ENCODE data around the gene GPBP1L1.
"Not testable (repeated sequence)": the region's sequence is repeated elsewhere in the genome, so short reads cannot be mapped to it uniquely, and the experiment has no call there.

GPBP1L1 gene

GRCh38 chr1:45713711-45714110 lies 27.4 kb upstream of the GPBP1L1 start:
- no peaks in the 10 kb centered on the region for H3K27me3 ChIP-seq (ENCODE audit: control insufficient read depth in 2 of 2, insufficient read depth in 2 of 2, low read length in 2 of 2)
- no peak overlapping the region for H3K9ac ChIP-seq (ENCODE audit: low read depth in 1 of 2, low read length in 2 of 2)
- no peaks in the 10 kb centered on the region for H3K4me1 ChIP-seq (ENCODE audit: control insufficient read depth in 2 of 2, insufficient read depth in 2 of 2, low read length in 2 of 2)
- H3K27ac ChIP-seq (ENCODE audit: low read depth in 2 of 2, low read length in 2 of 2), result no peak overlapping the region
- H3K36me3 ChIP-seq (ENCODE audit: control insufficient read depth in 2 of 2, insufficient read depth in 2 of 2, low read length in 2 of 2), result peaks cover 7 to 18% of the 10 kb centered on the region in 2 donors
- H3K9me3 ChIP-seq (ENCODE audit: control insufficient read depth in 2 of 2, low read length in 2 of 2), result no peaks in the 10 kb centered on the region
- no peak overlapping the region for H3K4me3 ChIP-seq (ENCODE audit: low read length in 2 of 2)

GRCh38 chr1:45704637-45705036 lies 18.3 kb upstream of the GPBP1L1 start:
- no peak overlapping the region for H3K4me3 ChIP-seq (ENCODE audit: low read length in 2 of 2)
- H3K4me1 ChIP-seq (ENCODE audit: control insufficient read depth in 2 of 2, insufficient read depth in 2 of 2, low read length in 2 of 2), result no peaks in the 10 kb centered on the region
- no peak overlapping the region for H3K9ac ChIP-seq (ENCODE audit: low read depth in 1 of 2, low read length in 2 of 2)
- H3K27me3 ChIP-seq (ENCODE audit: control insufficient read depth in 2 of 2, insufficient read depth in 2 of 2, low read length in 2 of 2), result no peaks in the 10 kb centered on the region
- H3K9me3 ChIP-seq (ENCODE audit: control insufficient read depth in 2 of 2, low read length in 2 of 2), result no peaks in the 10 kb centered on the region
- H3K27ac ChIP-seq (ENCODE audit: low read depth in 2 of 2, low read length in 2 of 2), result no peak overlapping the region
- peaks cover 0 to 4% of the 10 kb centered on the region in 2 donors for H3K36me3 ChIP-seq (ENCODE audit: control insufficient read depth in 2 of 2, insufficient read depth in 2 of 2, low read length in 2 of 2)

GRCh38 chr1:45694823-45695222 lies 8.5 kb upstream of the GPBP1L1 start:
- Histone ChIP-seq H3K27ac (ENCODE audit: low read depth in 2 of 2, low read length in 2 of 2) (no peak overlapping the region), H3K9me3 (ENCODE audit: control insufficient read depth in 2 of 2, low read length in 2 of 2) (no peaks in the 10 kb centered on the region), H3K27me3 (ENCODE audit: control insufficient read depth in 2 of 2, insufficient read depth in 2 of 2, low read length in 2 of 2) (no peaks in the 10 kb centered on the region), H3K9ac (ENCODE audit: low read depth in 1 of 2, low read length in 2 of 2) (no peak overlapping the region), H3K36me3 (ENCODE audit: control insufficient read depth in 2 of 2, insufficient read depth in 2 of 2, low read length in 2 of 2) (peaks cover 28 to 49% of the 10 kb centered on the region in 2 donors), H3K4me1 (ENCODE audit: control insufficient read depth in 2 of 2, insufficient read depth in 2 of 2, low read length in 2 of 2) (no peaks in the 10 kb centered on the region), H3K4me3 (ENCODE audit: low read length in 2 of 2) (no peak overlapping the region)

- H3K4me1 ChIP-seq (ENCODE audit: control insufficient read depth in 2 of 2, insufficient read depth in 2 of 2, low read length in 2 of 2); H3K27ac ChIP-seq (ENCODE audit: low read depth in 2 of 2, low read length in 2 of 2); H3K9ac ChIP-seq (ENCODE audit: low read depth in 1 of 2, low read length in 2 of 2); H3K4me3 ChIP-seq (ENCODE audit: low read length in 2 of 2); H3K9me3 ChIP-seq (ENCODE audit: control insufficient read depth in 2 of 2, low read length in 2 of 2); H3K27me3 ChIP-seq (ENCODE audit: control insufficient read depth in 2 of 2, insufficient read depth in 2 of 2, low read length in 2 of 2): not testable (repeated sequence)
- peaks cover 28 to 48% of the 10 kb centered on the region in 2 donors for H3K36me3 ChIP-seq (ENCODE audit: control insufficient read depth in 2 of 2, insufficient read depth in 2 of 2, low read length in 2 of 2)
These were observed 7.5 kb upstream of the GPBP1L1 start for GRCh38 chr1:45693811-45694210.

GRCh38 chr1:45687754-45688740 lies 1.7 kb upstream of the GPBP1L1 start, which contains the start of gene TMEM69:
Gene TMEM69 (plus strand): TSS chr1:45688181. CDS start chr1:45691069, 2,888 bp downstream.
- H3K4me3 ChIP-seq (ENCODE audit: low read length in 2 of 2), result peak within 1 kb of the TSS; percentile 97 to 98
- H3K9ac ChIP-seq (ENCODE audit: low read depth in 1 of 2, low read length in 2 of 2), result peak within 1 kb of the TSS; percentile 99 to 100
- H3K27ac ChIP-seq (ENCODE audit: low read depth in 2 of 2, low read length in 2 of 2), result peak within 1 kb of the TSS; percentile 100
- H3K36me3 ChIP-seq (ENCODE audit: control insufficient read depth in 2 of 2, insufficient read depth in 2 of 2, low read length in 2 of 2), result peaks cover 4 to 22% of the 10 kb centered on the region in 2 donors
- peaks cover 18 to 20% of the 10 kb centered on the region in 2 donors for H3K4me1 ChIP-seq (ENCODE audit: control insufficient read depth in 2 of 2, insufficient read depth in 2 of 2, low read length in 2 of 2)
- no peaks in the 10 kb centered on the region for H3K9me3 ChIP-seq (ENCODE audit: control insufficient read depth in 2 of 2, low read length in 2 of 2)
- H3K27me3 ChIP-seq (ENCODE audit: control insufficient read depth in 2 of 2, insufficient read depth in 2 of 2, low read length in 2 of 2), result no peaks in the 10 kb centered on the region

GRCh38 chr1:45687014-45687753 lies 851 bp upstream of the GPBP1L1 start:
- Histone ChIP-seq H3K36me3 (ENCODE audit: control insufficient read depth in 2 of 2, insufficient read depth in 2 of 2, low read length in 2 of 2) (peaks cover 0 to 13% of the 10 kb centered on the region in 2 donors), H3K4me1 (ENCODE audit: control insufficient read depth in 2 of 2, insufficient read depth in 2 of 2, low read length in 2 of 2) (peaks cover 26% of the 10 kb centered on the region in 2 donors), H3K27me3 (ENCODE audit: control insufficient read depth in 2 of 2, insufficient read depth in 2 of 2, low read length in 2 of 2) (no peaks in the 10 kb centered on the region)

GRCh38 chr1:45686015-45686287 lies 382 bp downstream of the GPBP1L1 start:
- H3K36me3 ChIP-seq (ENCODE audit: control insufficient read depth in 2 of 2, insufficient read depth in 2 of 2, low read length in 2 of 2), result peaks cover 0 to 5% of the 10 kb centered on the region in 2 donors
- H3K27ac ChIP-seq (ENCODE audit: low read depth in 2 of 2, low read length in 2 of 2), result peak overlapping the region; percentile 100
- H3K27me3 ChIP-seq (ENCODE audit: control insufficient read depth in 2 of 2, insufficient read depth in 2 of 2, low read length in 2 of 2), result no peaks in the 10 kb centered on the region
- H3K9ac ChIP-seq (ENCODE audit: low read depth in 1 of 2, low read length in 2 of 2), result peak overlapping the region; percentile 100
- peaks cover 38% of the 10 kb centered on the region in 2 donors for H3K4me1 ChIP-seq (ENCODE audit: control insufficient read depth in 2 of 2, insufficient read depth in 2 of 2, low read length in 2 of 2)
- H3K9me3 ChIP-seq (ENCODE audit: control insufficient read depth in 2 of 2, low read length in 2 of 2), result no peaks in the 10 kb centered on the region
- H3K4me3 ChIP-seq (ENCODE audit: low read length in 2 of 2), result peak overlapping the region; percentile 97 to 98

More at GRCh38 chr1:45687014-45687753, 851 bp upstream of the GPBP1L1 start:
- H3K27ac ChIP-seq (ENCODE audit: low read depth in 2 of 2, low read length in 2 of 2), result peak overlapping the region; percentile 100
- H3K4me3 ChIP-seq (ENCODE audit: low read length in 2 of 2), result peak overlapping the region; percentile 97 to 98
- H3K9me3 ChIP-seq (ENCODE audit: control insufficient read depth in 2 of 2, low read length in 2 of 2), result no peaks in the 10 kb centered on the region
- H3K9ac ChIP-seq (ENCODE audit: low read depth in 1 of 2, low read length in 2 of 2), result peak overlapping the region; percentile 100

- H3K9ac ChIP-seq (ENCODE audit: low read depth in 1 of 2, low read length in 2 of 2), result peak overlapping the region; percentile 100
- peak overlapping the region; percentile 100 for H3K27ac ChIP-seq (ENCODE audit: low read depth in 2 of 2, low read length in 2 of 2)
- H3K4me3 ChIP-seq (ENCODE audit: low read length in 2 of 2), result peak overlapping the region; percentile 97 to 98
- peaks cover 43% of the 10 kb centered on the region in 2 donors for H3K4me1 ChIP-seq (ENCODE audit: control insufficient read depth in 2 of 2, insufficient read depth in 2 of 2, low read length in 2 of 2)
- H3K36me3 ChIP-seq (ENCODE audit: control insufficient read depth in 2 of 2, insufficient read depth in 2 of 2, low read length in 2 of 2), result peaks cover 0 to under 1% of the 10 kb centered on the region in 2 donors
- no peaks in the 10 kb centered on the region for H3K9me3 ChIP-seq (ENCODE audit: control insufficient read depth in 2 of 2, low read length in 2 of 2)
- H3K27me3 ChIP-seq (ENCODE audit: control insufficient read depth in 2 of 2, insufficient read depth in 2 of 2, low read length in 2 of 2), result no peaks in the 10 kb centered on the region
These were observed 872 bp downstream of the GPBP1L1 start for GRCh38 chr1:45685308-45686014.

- Histone ChIP-seq H3K27me3 (ENCODE audit: control insufficient read depth in 2 of 2, insufficient read depth in 2 of 2, low read length in 2 of 2) (no peaks in the 10 kb centered on the region), H3K36me3 (ENCODE audit: control insufficient read depth in 2 of 2, insufficient read depth in 2 of 2, low read length in 2 of 2) (no peaks in the 10 kb centered on the region), H3K4me1 (ENCODE audit: control insufficient read depth in 2 of 2, insufficient read depth in 2 of 2, low read length in 2 of 2) (peaks cover 46 to 49% of the 10 kb centered on the region in 2 donors), H3K9me3 (ENCODE audit: control insufficient read depth in 2 of 2, low read length in 2 of 2) (no peaks in the 10 kb centered on the region), H3K4me3 (ENCODE audit: low read length in 2 of 2) (peak overlapping the region; percentile 97 to 98), H3K9ac (ENCODE audit: low read depth in 1 of 2, low read length in 2 of 2) (peak overlapping the region in 1 of 2 donors; percentile 100), H3K27ac (ENCODE audit: low read depth in 2 of 2, low read length in 2 of 2) (peak overlapping the region in 1 of 2 donors; percentile 2)
These were observed 1.9 kb downstream of the GPBP1L1 start for GRCh38 chr1:45684402-45684801.
